Nephron progenitor cell (in vitro differentiated cells): ENCODE measurements around the gene DAPK1.

ENCODE experiments used
- DNase-seq: peaks from one replicate; pipeline ENCODE4 v3.0.0; 2021
- H3K27ac Mint-ChIP-seq: 2 replicates; pipeline ENCODE4 v1.8.0; 2021; ENCODE audit warnings: mild to moderate bottlenecking, moderate library complexity, mixed read lengths
- H3K27me3 Mint-ChIP-seq: 2 replicates; pipeline ENCODE4 v1.8.0; 2021; ENCODE audit warnings: mild to moderate bottlenecking, low read depth, mixed read lengths; ENCODE audit not compliant: poor library complexity
- H3K36me3 Mint-ChIP-seq: 2 replicates; pipeline ENCODE4 v1.8.0; 2021; ENCODE audit warnings: low read depth, mixed read lengths
- H3K4me1 Mint-ChIP-seq: 2 replicates; pipeline ENCODE4 v1.8.0; 2021; ENCODE audit warnings: mixed read lengths
- H3K4me3 Mint-ChIP-seq: 2 replicates; pipeline ENCODE4 v1.8.0; 2021; ENCODE audit warnings: mild to moderate bottlenecking, moderate library complexity, mixed read lengths
- H3K9me3 Mint-ChIP-seq: 2 replicates; pipeline ENCODE4 v1.8.0; 2021; ENCODE audit warnings: mild to moderate bottlenecking, moderate library complexity, mixed read lengths
- TF ChIP-seq, protein P1 (sequence below): fragments of 200-600 bp; sonication (generic); IDR thresholded peaks from 2 replicates; pipeline ENCODE4 v1.5.0; 2021; ENCODE audit warnings: antibody characterized with exemption

Gene DAPK1

GRCh38 chr9:87615547-87616148 lies 118.0 kb downstream of the DAPK1 start:
- Mint-ChIP-seq H3K4me3 (no peak overlapping the region), H3K36me3 (peaks cover 76% of the 10 kb centered on the region), H3K27me3 (peaks cover 5% of the 10 kb centered on the region), H3K9me3 (no peaks in the 10 kb centered on the region), H3K27ac (no peak overlapping the region), H3K4me1 (peaks cover 14% of the 10 kb centered on the region)
- no peak for DNase-seq
- TF ChIP-seq, protein P1, sequence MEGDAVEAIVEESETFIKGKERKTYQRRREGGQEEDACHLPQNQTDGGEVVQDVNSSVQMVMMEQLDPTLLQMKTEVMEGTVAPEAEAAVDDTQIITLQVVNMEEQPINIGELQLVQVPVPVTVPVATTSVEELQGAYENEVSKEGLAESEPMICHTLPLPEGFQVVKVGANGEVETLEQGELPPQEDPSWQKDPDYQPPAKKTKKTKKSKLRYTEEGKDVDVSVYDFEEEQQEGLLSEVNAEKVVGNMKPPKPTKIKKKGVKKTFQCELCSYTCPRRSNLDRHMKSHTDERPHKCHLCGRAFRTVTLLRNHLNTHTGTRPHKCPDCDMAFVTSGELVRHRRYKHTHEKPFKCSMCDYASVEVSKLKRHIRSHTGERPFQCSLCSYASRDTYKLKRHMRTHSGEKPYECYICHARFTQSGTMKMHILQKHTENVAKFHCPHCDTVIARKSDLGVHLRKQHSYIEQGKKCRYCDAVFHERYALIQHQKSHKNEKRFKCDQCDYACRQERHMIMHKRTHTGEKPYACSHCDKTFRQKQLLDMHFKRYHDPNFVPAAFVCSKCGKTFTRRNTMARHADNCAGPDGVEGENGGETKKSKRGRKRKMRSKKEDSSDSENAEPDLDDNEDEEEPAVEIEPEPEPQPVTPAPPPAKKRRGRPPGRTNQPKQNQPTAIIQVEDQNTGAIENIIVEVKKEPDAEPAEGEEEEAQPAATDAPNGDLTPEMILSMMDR = no peak

DNA sequence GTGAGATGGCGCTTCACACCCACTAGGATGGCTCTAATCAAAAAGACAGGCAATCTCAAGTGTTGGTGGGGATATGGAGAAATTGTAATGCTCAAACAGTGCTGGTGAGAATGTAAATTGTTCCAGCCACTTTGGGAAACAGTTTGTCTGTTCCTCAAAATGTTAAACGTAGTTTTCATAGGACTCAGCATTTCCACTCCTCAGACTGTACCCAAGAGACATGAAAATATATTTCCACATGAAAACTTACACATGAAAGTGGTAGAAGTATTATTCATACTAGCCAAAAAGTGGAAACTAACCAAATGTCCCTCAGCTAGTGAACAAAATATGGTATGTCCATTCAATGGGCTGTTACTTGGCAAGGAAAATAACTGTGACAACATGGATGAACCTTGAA lies 120.6 kb downstream of the DAPK1 start:
- no peak overlapping the region for H3K4me3 Mint-ChIP-seq
- H3K4me1 Mint-ChIP-seq = peaks cover 34% of the 10 kb centered on the region
- no peak overlapping the region for H3K27ac Mint-ChIP-seq
- no peak for DNase-seq
- TF ChIP-seq, protein P1 = no peak
- no peaks in the 10 kb centered on the region for H3K9me3 Mint-ChIP-seq
- H3K36me3 Mint-ChIP-seq = peaks cover 70% of the 10 kb centered on the region
- peaks cover 5% of the 10 kb centered on the region for H3K27me3 Mint-ChIP-seq

DNA sequence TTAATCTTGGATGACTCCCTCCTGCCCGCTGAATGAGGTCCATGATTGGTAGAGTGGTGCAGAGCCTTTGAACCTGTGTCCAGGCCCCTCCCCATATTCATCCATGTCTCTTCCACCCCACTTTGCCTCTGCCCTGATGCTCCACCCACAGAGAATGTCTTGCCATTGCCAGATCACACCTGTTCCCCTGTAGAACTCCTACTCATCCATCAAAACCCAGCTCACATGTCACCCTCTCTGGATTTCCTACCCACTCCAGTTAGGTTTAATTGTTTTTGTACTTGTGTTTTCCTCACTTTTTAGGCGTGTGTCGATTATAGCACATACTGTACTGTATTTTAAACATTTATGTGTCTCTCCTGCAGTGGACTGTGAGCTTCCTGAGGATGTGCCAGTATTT lies 121.3 kb downstream of the DAPK1 start:
- Mint-ChIP-seq H3K4me1 (peaks cover 39% of the 10 kb centered on the region), H3K4me3 (no peak overlapping the region), H3K27me3 (peaks cover 8% of the 10 kb centered on the region), H3K9me3 (no peaks in the 10 kb centered on the region), H3K27ac (no peak overlapping the region), H3K36me3 (peaks cover 75% of the 10 kb centered on the region)
- TF ChIP-seq, protein P1 = no peak
- DNase-seq = no peak

- peaks cover 39% of the 10 kb centered on the region for H3K4me1 Mint-ChIP-seq
- H3K36me3 Mint-ChIP-seq = peaks cover 74% of the 10 kb centered on the region
- DNase-seq = no peak
- no peak overlapping the region for H3K4me3 Mint-ChIP-seq
- no peak overlapping the region for H3K27ac Mint-ChIP-seq
- TF ChIP-seq, protein P1 = no peak
- H3K9me3 Mint-ChIP-seq = no peaks in the 10 kb centered on the region
- H3K27me3 Mint-ChIP-seq = peaks cover 8% of the 10 kb centered on the region
These were observed 121.7 kb downstream of the DAPK1 start for GRCh38 chr9:87619346-87619745.

DNA sequence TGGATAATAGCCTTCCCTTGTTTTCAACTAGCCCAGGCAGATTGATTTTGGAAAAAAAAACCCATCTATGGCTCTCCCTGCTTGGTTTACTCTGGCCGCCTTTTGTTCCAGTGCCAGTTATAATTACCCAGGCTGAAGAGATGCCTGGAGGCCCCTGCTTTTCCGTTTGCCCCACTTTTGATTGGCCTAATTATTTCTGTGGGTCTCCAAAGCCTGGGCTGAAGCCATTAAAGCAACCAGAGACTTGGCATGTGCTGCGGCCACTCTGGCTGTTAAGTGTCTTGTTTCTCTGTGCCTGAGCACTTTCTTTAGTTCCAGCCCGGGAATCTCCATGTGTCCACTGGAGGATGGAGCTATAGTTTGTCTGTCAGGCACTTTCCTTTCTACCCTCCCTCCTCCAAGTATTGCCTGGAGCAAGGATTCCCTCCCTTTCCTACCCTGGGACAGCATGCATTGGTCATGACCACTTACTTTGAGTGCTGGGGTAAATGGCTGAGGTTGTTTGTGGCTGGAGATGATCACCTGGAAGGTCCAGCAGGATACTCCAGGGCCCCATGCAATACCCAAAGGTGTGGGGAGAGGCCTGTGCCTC lies 123.2 kb downstream of the DAPK1 start:
- H3K9me3 Mint-ChIP-seq = no peaks in the 10 kb centered on the region
- peak overlapping the region; percentile 62 for H3K27ac Mint-ChIP-seq
- peaks cover 71% of the 10 kb centered on the region for H3K36me3 Mint-ChIP-seq
- peaks cover 8% of the 10 kb centered on the region for H3K27me3 Mint-ChIP-seq
- DNase-seq = no peak
- H3K4me1 Mint-ChIP-seq = peaks cover 38% of the 10 kb centered on the region
- H3K4me3 Mint-ChIP-seq = no peak overlapping the region
- TF ChIP-seq, protein P1 = no peak

DNA sequence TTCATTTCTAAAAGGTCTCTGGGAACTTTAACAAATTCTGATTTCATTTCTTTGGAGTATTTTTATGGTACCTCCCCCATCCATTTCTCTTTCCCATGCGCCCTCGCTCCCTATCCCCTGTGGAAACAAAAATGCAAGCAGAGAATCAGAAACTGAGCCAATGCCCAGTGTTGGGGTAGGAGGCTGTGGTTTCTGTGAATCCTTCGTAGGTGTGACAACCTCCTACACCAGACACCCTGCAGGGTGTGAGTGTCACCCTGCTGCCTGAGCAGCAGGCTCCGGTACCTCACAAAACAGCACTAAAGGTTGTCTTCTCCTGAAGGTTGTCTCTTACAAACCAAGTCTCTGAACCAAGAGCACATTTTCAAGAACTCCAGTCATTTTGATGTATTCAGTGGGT lies 124.4 kb downstream of the DAPK1 start:
- no peak for DNase-seq
- Mint-ChIP-seq H3K9me3 (no peaks in the 10 kb centered on the region), H3K4me1 (peaks cover 32% of the 10 kb centered on the region), H3K27ac (no peak overlapping the region), H3K36me3 (peaks cover 63% of the 10 kb centered on the region), H3K27me3 (peaks cover 4% of the 10 kb centered on the region), H3K4me3 (no peak overlapping the region)
- TF ChIP-seq, protein P1 = no peak
